Epithelial cell of esophagus (primary cell): ENCODE measurements around the gene HDHD3.
"Not testable (repeated sequence)": the region's sequence is repeated elsewhere in the genome, so short reads cannot be mapped to it uniquely, and the experiment has no call there.

Experiments used
- DNase-seq: peaks from one replicate; pipeline ENCODE4 v3.0.0; 2010; ENCODE audit warnings: low read depth
- H3K4me3 ChIP-seq: 2 replicates; pipeline ENCODE4 v1.5.1; 2011; ENCODE audit warnings: mild to moderate bottlenecking, low read length, control low read depth
- CTCF ChIP-seq: IDR thresholded peaks from 2 replicates; pipeline ENCODE4 v1.5.1; 2011; ENCODE audit warnings: low read depth, mild to moderate bottlenecking, low read length, control low read depth, inconsistent platforms; ENCODE audit not compliant: insufficient read depth; ENCODE audit errors: missing control alignments

The HDHD3 gene

GRCh38 chr9:113368982-113369854 lies 7.6 kb downstream of the HDHD3 start:
- H3K4me3 ChIP-seq = no peak overlapping the region
- DNase-seq = no peak
- TF ChIP-seq CTCF = no peak

- TF ChIP-seq CTCF = no peak
- DNase-seq = no peak
- H3K4me3 ChIP-seq = no peak overlapping the region
Observed at GRCh38 chr9:113368348-113368981, 8.3 kb downstream of the HDHD3 start.

- not testable (repeated sequence) for H3K4me3 ChIP-seq
- peak; percentile 37 for DNase-seq
Observed at GRCh38 chr9:113365652-113366051, 11.1 kb downstream of the HDHD3 start.

GRCh38 chr9:113364951-113365350 lies 11.8 kb downstream of the HDHD3 start:
- no peak for DNase-seq
- H3K4me3 ChIP-seq = no peak overlapping the region
- no peak for TF ChIP-seq CTCF

- no peak for DNase-seq
- TF ChIP-seq CTCF = no peak
- H3K4me3 ChIP-seq = no peak overlapping the region
Observed at GRCh38 chr9:113363336-113363735, 13.4 kb downstream of the HDHD3 start.

- H3K4me3 ChIP-seq = no peak overlapping the region
- no peak for TF ChIP-seq CTCF
- DNase-seq = no peak
Observed at GRCh38 chr9:113361304-113362018, 15.3 kb downstream of the HDHD3 start.

GRCh38 chr9:113360242-113360842 lies 16.4 kb downstream of the HDHD3 start:
- no peak overlapping the region for H3K4me3 ChIP-seq
- no peak for TF ChIP-seq CTCF
- DNase-seq = no peak
